ENCODE measurements around the gene PTPN9.
"Not testable (repeated sequence)": the region's sequence is repeated elsewhere in the genome, so short reads cannot be mapped to it uniquely, and the experiment has no call there.

Gene PTPN9
- total RNA-seq, result 34.6 to 44.0 reads per million in 2 donors

GRCh38 chr15:75578948-75579920 lies at the start of gene PTPN9:
PTPN9 (minus strand) TSS chr15:75579315; CDS start chr15:75578776, 539 bp downstream.
- DNase-seq, result peak; percentile 48

GRCh38 chr15:75625542-75626347 lies 46.6 kb upstream of the PTPN9 start, which contains the start of gene SNUPN:
SNUPN (minus strand) TSS chr15:75625725; CDS start chr15:75621051, 4,674 bp downstream.
- DNase-seq, result peak; percentile 87

GRCh38 chr15:75622505-75622904 lies 43.4 kb upstream of the PTPN9 start:
- no peak for DNase-seq

GRCh38 chr15:75620841-75621391 lies 41.8 kb upstream of the PTPN9 start:
- DNase-seq, result no peak

- DNase-seq, result no peak
Observed at GRCh38 chr15:75620058-75620820, 41.1 kb upstream of the PTPN9 start.

GRCh38 chr15:75616766-75617165 lies 37.7 kb upstream of the PTPN9 start:
- DNase-seq, result no peak

- DNase-seq, result no peak
Observed at GRCh38 chr15:75606711-75607699, 27.9 kb upstream of the PTPN9 start.

GRCh38 chr15:75606026-75606425 lies 26.9 kb upstream of the PTPN9 start:
- no peak for DNase-seq

GRCh38 chr15:75599401-75599800 lies 20.3 kb upstream of the PTPN9 start:
- DNase-seq, result no peak

- no peak for DNase-seq
Observed at GRCh38 chr15:75598361-75598760, 19.2 kb upstream of the PTPN9 start.

GRCh38 chr15:75597667-75598341 lies 18.7 kb upstream of the PTPN9 start:
- DNase-seq, result no peak

GRCh38 chr15:75596703-75597345 lies 17.7 kb upstream of the PTPN9 start:
- no peak for DNase-seq

GRCh38 chr15:75594276-75594675 lies 15.2 kb upstream of the PTPN9 start:
- DNase-seq, result no peak

GRCh38 chr15:75591655-75592364 lies 12.7 kb upstream of the PTPN9 start:
- DNase-seq, result no peak

GRCh38 chr15:75590239-75590638 lies 11.1 kb upstream of the PTPN9 start:
- no peak for DNase-seq

- DNase-seq, result no peak
Observed at GRCh38 chr15:75589071-75589470, 10.0 kb upstream of the PTPN9 start.

GRCh38 chr15:75586422-75586821 lies 7.3 kb upstream of the PTPN9 start:
- not testable (repeated sequence) for DNase-seq

- no peak for DNase-seq
Observed at GRCh38 chr15:75584121-75584520, 5.0 kb upstream of the PTPN9 start.

- DNase-seq, result no peak
Observed at GRCh38 chr15:75583701-75584100, 4.6 kb upstream of the PTPN9 start.
